Nephron (organoid): ENCODE data around the gene HDLBP.
A peak's percentile ranks its signal among the peaks of the same experiment; 100 is the strongest.

Experiments
- H3K27ac Mint-ChIP-seq, 3 experiments: 2 replicates each; pipeline ENCODE4 v1.8.0; 2020; ENCODE audit warnings: mixed read lengths in 3 of 3, mild to moderate bottlenecking in 2 of 3, moderate library complexity in 1 of 3
- H3K27me3 Mint-ChIP-seq: 2 replicates; pipeline ENCODE4 v1.8.0; 2021; ENCODE audit warnings: low read depth, mild to moderate bottlenecking, moderate library complexity, mixed read lengths
- H3K36me3 Mint-ChIP-seq: 2 replicates; pipeline ENCODE4 v1.8.0; 2020; ENCODE audit warnings: low read depth, mixed read lengths
- H3K4me1 Mint-ChIP-seq: 2 replicates; pipeline ENCODE4 v1.8.0; 2020; ENCODE audit warnings: mixed read lengths
- H3K4me3 Mint-ChIP-seq, 3 experiments: 2 replicates each; pipeline ENCODE4 v1.8.0; 2020; ENCODE audit warnings: mild to moderate bottlenecking in 3 of 3, mixed read lengths in 3 of 3, moderate library complexity in 2 of 3
- H3K9me3 Mint-ChIP-seq: 2 replicates; pipeline ENCODE4 v1.8.0; 2020; ENCODE audit warnings: mixed read lengths
- TF ChIP-seq, protein P1 (sequence below), 3 experiments: fragments of 200-600 bp; sonication (generic); IDR thresholded peaks; one replicate each; pipeline ENCODE4 v1.5.0; 2021; ENCODE audit warnings: antibody characterized with exemption in 3 of 3; ENCODE audit not compliant: unreplicated experiment in 3 of 3

HDLBP gene

DNA sequence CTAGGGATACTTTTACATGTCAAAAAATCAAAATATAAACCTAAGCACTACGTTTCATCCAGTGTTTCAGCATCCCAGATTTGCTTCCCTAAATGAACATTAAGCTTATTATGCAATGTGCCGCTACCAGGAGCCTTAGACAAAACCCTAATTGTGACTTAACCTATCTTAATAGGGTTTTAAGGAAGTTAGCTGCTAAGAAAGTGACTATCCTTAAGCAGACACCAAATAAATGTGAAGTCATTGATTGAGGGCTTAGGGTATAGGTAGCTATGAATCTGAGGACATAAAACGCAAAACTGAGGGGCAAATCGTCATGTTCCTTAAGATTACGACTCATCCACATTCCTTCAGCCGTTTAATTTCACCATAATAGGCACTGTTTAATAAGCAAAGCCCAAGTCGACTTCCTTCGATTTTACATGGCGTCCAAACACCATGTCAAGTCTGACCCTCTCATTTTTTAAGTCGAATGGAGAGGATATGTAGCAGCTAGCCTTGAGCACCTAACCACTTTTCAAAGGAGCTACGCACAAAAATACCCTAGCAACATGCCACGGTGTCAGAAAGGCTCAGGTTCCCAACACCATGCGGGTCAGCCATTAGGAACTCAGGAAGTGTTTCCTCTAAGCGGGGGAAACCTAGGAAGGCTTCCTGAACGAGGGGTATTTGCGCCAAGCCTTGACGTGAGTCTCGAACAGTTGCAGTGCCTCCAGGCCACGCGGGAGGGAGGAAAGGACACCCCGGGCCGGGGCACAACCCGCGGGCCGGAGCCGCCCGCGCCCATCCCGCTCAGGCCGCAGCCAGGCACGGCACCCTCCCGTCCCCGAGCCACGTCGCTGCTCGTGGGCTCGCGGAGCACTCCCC is 1.0 kb downstream of the HDLBP start:
- H3K4me3 Mint-ChIP-seq = peak overlapping the region; percentile 94 to 99 (median 97)
- H3K27ac Mint-ChIP-seq = peak overlapping the region; percentile 96 to 100 (median 99)
- H3K9me3 Mint-ChIP-seq = no peaks in the 10 kb centered on the region
- TF ChIP-seq, protein P1, sequence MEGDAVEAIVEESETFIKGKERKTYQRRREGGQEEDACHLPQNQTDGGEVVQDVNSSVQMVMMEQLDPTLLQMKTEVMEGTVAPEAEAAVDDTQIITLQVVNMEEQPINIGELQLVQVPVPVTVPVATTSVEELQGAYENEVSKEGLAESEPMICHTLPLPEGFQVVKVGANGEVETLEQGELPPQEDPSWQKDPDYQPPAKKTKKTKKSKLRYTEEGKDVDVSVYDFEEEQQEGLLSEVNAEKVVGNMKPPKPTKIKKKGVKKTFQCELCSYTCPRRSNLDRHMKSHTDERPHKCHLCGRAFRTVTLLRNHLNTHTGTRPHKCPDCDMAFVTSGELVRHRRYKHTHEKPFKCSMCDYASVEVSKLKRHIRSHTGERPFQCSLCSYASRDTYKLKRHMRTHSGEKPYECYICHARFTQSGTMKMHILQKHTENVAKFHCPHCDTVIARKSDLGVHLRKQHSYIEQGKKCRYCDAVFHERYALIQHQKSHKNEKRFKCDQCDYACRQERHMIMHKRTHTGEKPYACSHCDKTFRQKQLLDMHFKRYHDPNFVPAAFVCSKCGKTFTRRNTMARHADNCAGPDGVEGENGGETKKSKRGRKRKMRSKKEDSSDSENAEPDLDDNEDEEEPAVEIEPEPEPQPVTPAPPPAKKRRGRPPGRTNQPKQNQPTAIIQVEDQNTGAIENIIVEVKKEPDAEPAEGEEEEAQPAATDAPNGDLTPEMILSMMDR (IDR thresholded peaks at IDR 0.05; ENCODE audit: unreplicated experiment in 3 of 3) = no peak
- peaks cover 14% of the 10 kb centered on the region for H3K36me3 Mint-ChIP-seq
- no peaks in the 10 kb centered on the region for H3K27me3 Mint-ChIP-seq
- peaks cover 47% of the 10 kb centered on the region for H3K4me1 Mint-ChIP-seq

DNA sequence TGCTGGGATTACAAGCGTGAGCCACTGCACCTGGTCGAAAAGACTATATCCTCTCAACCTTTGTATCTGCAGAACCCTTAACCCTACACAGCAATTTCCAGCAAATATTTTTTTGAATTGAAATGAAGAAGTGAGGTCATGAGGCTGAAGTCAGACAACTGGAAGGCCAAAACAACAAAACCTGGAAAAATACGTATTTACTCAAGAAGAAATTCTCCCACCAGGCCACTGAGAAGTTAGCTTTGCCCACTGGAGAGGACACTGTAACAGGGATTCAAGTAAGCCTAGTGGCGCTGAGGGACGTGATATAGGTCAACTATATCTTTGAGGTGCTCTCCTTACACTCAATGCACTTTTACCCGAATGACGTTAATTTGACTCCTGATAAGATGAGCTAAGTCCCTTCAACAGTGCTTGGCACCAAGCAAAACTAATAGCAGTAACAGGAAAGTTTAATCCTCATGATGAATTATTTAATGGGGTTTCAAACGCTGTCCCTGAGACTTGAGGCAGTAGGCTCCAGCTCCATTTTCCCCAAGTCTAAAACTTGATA is 1.9 kb downstream of the HDLBP start:
- Mint-ChIP-seq H3K27me3 (no peaks in the 10 kb centered on the region), H3K4me3 (peak overlapping the region; percentile 94 to 99 (median 97)), H3K4me1 (peaks cover 46% of the 10 kb centered on the region), H3K36me3 (peaks cover 15% of the 10 kb centered on the region), H3K9me3 (no peaks in the 10 kb centered on the region), H3K27ac (peak overlapping the region; percentile 96 to 100 (median 99))
- TF ChIP-seq, protein P1 (IDR thresholded peaks at IDR 0.05; ENCODE audit: unreplicated experiment in 3 of 3) = no peak

DNA sequence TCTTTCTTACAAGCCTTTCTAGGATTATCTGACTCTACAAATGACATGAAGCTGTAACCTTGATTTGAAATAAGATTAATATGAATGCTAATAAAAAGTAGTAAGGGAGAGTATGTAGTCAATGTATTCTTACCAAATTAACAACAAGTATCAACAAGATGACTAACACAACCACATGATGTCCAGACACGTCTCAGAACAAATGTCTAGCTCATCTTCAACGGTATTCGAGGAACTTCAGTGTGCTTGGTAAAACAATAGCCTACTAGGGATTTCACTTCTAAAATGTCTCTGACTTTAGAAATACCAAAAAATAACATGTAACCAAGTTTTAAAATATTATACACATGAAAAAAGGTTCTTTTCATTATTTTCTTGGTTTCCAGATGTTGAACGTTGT is 3.4 kb downstream of the HDLBP start:
- Mint-ChIP-seq H3K4me1 (peaks cover 39% of the 10 kb centered on the region), H3K36me3 (peaks cover 5% of the 10 kb centered on the region), H3K9me3 (no peaks in the 10 kb centered on the region), H3K4me3 (peak overlapping the region; percentile 1 to 51 (median 18)), H3K27me3 (no peaks in the 10 kb centered on the region), H3K27ac (peak overlapping the region in 2 of 3 experiments; percentile 2 to 16)
- TF ChIP-seq, protein P1 (IDR thresholded peaks at IDR 0.05; ENCODE audit: unreplicated experiment in 3 of 3) = no peak

DNA sequence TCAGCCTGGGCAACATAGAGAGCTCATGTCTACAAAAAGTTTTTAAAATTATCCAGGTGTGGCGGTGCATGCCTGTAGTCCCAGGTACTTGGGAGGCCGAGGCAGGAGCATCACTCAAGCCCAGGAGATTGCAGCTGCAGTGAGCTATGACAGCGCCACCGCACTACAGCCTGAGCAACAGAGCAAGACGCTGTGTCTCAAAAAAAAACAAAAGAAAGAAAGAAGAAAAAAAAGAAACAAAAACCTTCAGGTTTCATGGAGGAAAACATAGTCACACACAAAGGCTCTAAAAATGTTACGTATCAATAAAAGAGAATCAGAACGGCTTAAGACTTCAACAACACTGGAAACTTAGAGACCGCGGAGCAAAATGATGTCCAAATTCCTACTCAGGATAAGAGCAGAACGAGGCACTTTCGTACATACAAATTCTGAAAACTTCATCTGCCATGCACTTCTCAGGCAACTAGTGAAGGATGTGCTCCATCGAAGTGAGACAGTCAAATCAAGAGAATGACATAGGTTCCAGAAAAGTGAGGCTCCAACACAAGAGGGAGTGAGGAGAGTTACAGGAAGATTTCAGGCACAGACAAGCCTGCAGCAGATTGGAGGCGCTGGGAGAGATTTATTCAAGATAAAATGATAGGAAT is 4.4 kb downstream of the HDLBP start:
- peaks cover 5% of the 10 kb centered on the region for H3K36me3 Mint-ChIP-seq
- TF ChIP-seq, protein P1 (IDR thresholded peaks at IDR 0.05; ENCODE audit: unreplicated experiment in 3 of 3) = no peak
- peak overlapping the region in 2 of 3 experiments; percentile 2 to 22 for H3K27ac Mint-ChIP-seq
- no peaks in the 10 kb centered on the region for H3K27me3 Mint-ChIP-seq
- peak overlapping the region in 2 of 3 experiments; percentile 15 to 37 for H3K4me3 Mint-ChIP-seq
- H3K4me1 Mint-ChIP-seq = peaks cover 37% of the 10 kb centered on the region
- no peaks in the 10 kb centered on the region for H3K9me3 Mint-ChIP-seq

DNA sequence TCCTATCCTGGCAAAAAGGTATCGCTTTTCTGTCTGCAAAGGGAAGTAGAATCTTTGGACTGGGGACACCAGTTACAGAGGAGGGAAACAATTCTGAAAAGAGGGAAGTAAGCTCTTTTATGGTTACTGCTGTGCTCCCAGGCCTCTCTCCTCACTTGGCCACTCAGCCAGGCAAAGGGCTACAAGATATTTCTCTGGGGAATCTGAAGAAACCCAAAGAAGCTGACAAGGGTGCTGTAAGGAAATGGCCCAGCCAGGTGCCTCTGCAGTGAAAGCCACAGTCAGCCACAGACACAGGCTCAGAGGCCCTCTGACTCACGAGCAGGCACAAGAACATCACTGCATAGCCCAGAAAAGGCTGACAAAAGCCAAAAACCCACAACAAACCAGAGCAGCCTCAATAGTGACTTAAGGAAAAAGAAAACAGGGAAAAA is 5.8 kb downstream of the HDLBP start:
- Mint-ChIP-seq H3K27me3 (no peaks in the 10 kb centered on the region), H3K36me3 (peaks cover 5% of the 10 kb centered on the region), H3K4me3 (peak overlapping the region in 1 of 3 experiments; percentile 0), H3K9me3 (no peaks in the 10 kb centered on the region), H3K4me1 (peaks cover 41% of the 10 kb centered on the region), H3K27ac (peak overlapping the region in 1 of 3 experiments; percentile 62)
- TF ChIP-seq, protein P1 (IDR thresholded peaks at IDR 0.05; ENCODE audit: unreplicated experiment in 3 of 3) = no peak
